Measurements from ENCODE around the gene HRCT1. TPM values are rescaled to one million over a fixed set of nuclear protein-coding genes. Genes with fewer than 3 reads are reported as not detected.
"Not testable (repeated sequence)": the region's sequence is repeated elsewhere in the genome, so short reads cannot be mapped to it uniquely, and the experiment has no call there.

The HRCT1 gene
- total RNA-seq, 1 experiment from 2014 or later: 0.32 TPM

- Histone ChIP-seq H3K4me3 (replicated peaks in 1 of 2; ENCODE audit: low read depth in 1 of 2, low read length in 2 of 2) (no peak overlapping the region), H3K9me2 (ENCODE audit: insufficient read depth) (no peaks in the 10 kb centered on the region), H3K36me3 (ENCODE audit: control insufficient read depth in 1 of 2, insufficient read depth in 2 of 2, low read length in 2 of 2) (no peaks in the 10 kb centered on the region), H3K27ac (ENCODE audit: low read depth, low read length) (no peak overlapping the region), H3K4me1 (ENCODE audit: control insufficient read depth in 1 of 2, insufficient read depth in 2 of 2, low read length in 2 of 2) (peaks cover 18 to 34% of the 10 kb centered on the region in 2 experiments), H4K20me1 (ENCODE audit: insufficient read depth) (no peaks in the 10 kb centered on the region), H3K27me3 (ENCODE audit: insufficient read depth, low read length) (no peaks in the 10 kb centered on the region), H3K4me2 (ENCODE audit: low read length) (no peak overlapping the region), H3K79me2 (ENCODE audit: insufficient read depth, low read length) (no peaks in the 10 kb centered on the region), H2AFZ (ENCODE audit: low read depth, low read length, poor library complexity, severe bottlenecking) (no peak overlapping the region), H3K9me3 (ENCODE audit: control insufficient read depth in 1 of 2, insufficient read depth in 1 of 2, low read depth in 1 of 2, low read length in 2 of 2) (no peaks in the 10 kb centered on the region), H3K9ac (ENCODE audit: low read length) (no peak overlapping the region)
- ChIA-PET RAD21 (ENCODE audit: low non-redundant PET in 1 of 2, low total read pairs in 2 of 2, uncharacterized antibody in 2 of 2, unreplicated experiment in 2 of 2) (no interaction called here), POLR2A (no interaction called here), CTCF (interaction anchor here (1.8 kb wide), 1 partner anchor 10 kb away, joined by 7 read pairs; no protein-coding TSS in a partner anchor)
- DNase-seq (ENCODE audit: low read depth, low spot score) (no peak), ATAC-seq (no peak)
- BruUV-seq (replicated peaks): no TSS peak
- TF ChIP-seq, protein P1, sequence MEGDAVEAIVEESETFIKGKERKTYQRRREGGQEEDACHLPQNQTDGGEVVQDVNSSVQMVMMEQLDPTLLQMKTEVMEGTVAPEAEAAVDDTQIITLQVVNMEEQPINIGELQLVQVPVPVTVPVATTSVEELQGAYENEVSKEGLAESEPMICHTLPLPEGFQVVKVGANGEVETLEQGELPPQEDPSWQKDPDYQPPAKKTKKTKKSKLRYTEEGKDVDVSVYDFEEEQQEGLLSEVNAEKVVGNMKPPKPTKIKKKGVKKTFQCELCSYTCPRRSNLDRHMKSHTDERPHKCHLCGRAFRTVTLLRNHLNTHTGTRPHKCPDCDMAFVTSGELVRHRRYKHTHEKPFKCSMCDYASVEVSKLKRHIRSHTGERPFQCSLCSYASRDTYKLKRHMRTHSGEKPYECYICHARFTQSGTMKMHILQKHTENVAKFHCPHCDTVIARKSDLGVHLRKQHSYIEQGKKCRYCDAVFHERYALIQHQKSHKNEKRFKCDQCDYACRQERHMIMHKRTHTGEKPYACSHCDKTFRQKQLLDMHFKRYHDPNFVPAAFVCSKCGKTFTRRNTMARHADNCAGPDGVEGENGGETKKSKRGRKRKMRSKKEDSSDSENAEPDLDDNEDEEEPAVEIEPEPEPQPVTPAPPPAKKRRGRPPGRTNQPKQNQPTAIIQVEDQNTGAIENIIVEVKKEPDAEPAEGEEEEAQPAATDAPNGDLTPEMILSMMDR (IDR thresholded peaks at IDR 0.05 in 2 of 3, conservative IDR thresholded peaks at IDR 0.05 in 1 of 3; ENCODE audit: borderline replicate concordance in 1 of 3, insufficient read depth in 1 of 3, low read depth in 2 of 3, low read length in 2 of 3): no peak
- no peak for TF ChIP-seq RAD21 (IDR thresholded peaks at IDR 0.05; ENCODE audit: low read depth)
- no peak for TF ChIP-seq ZFX (IDR thresholded peaks at IDR 0.05)
- TF ChIP-seq POLR2AphosphoS5 (IDR thresholded peaks at IDR 0.05; ENCODE audit: low read depth, low read length): no peak
- TF ChIP-seq SIN3A (IDR thresholded peaks at IDR 0.05; ENCODE audit: low read depth): no peak
- no peak for TF ChIP-seq POLR2A (IDR thresholded peaks at IDR 0.05; ENCODE audit: borderline replicate concordance, extremely low read depth, insufficient read depth, insufficient read length)
- no peak for TF ChIP-seq CEBPB (IDR thresholded peaks at IDR 0.05; ENCODE audit: low read depth)
- TF ChIP-seq MAX (IDR thresholded peaks at IDR 0.05): no peak
- TF ChIP-seq CBX3 (IDR thresholded peaks at IDR 0.05; ENCODE audit: low read depth): no peak
- TF ChIP-seq SRF (IDR thresholded peaks at IDR 0.05; ENCODE audit: low read depth): no peak
- no peak for TF ChIP-seq TCF7L2 (IDR thresholded peaks at IDR 0.05; ENCODE audit: borderline replicate concordance, extremely low read depth, insufficient read depth, insufficient read length)
- TF ChIP-seq SP1 (IDR thresholded peaks at IDR 0.05; ENCODE audit: low read depth): no peak
- TF ChIP-seq, protein P2, sequence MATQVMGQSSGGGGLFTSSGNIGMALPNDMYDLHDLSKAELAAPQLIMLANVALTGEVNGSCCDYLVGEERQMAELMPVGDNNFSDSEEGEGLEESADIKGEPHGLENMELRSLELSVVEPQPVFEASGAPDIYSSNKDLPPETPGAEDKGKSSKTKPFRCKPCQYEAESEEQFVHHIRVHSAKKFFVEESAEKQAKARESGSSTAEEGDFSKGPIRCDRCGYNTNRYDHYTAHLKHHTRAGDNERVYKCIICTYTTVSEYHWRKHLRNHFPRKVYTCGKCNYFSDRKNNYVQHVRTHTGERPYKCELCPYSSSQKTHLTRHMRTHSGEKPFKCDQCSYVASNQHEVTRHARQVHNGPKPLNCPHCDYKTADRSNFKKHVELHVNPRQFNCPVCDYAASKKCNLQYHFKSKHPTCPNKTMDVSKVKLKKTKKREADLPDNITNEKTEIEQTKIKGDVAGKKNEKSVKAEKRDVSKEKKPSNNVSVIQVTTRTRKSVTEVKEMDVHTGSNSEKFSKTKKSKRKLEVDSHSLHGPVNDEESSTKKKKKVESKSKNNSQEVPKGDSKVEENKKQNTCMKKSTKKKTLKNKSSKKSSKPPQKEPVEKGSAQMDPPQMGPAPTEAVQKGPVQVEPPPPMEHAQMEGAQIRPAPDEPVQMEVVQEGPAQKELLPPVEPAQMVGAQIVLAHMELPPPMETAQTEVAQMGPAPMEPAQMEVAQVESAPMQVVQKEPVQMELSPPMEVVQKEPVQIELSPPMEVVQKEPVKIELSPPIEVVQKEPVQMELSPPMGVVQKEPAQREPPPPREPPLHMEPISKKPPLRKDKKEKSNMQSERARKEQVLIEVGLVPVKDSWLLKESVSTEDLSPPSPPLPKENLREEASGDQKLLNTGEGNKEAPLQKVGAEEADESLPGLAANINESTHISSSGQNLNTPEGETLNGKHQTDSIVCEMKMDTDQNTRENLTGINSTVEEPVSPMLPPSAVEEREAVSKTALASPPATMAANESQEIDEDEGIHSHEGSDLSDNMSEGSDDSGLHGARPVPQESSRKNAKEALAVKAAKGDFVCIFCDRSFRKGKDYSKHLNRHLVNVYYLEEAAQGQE (IDR thresholded peaks at IDR 0.05; ENCODE audit: low read depth): no peak
- TF ChIP-seq EZH2 (IDR thresholded peaks at IDR 0.05): no peak
- TF ChIP-seq, protein P3, sequence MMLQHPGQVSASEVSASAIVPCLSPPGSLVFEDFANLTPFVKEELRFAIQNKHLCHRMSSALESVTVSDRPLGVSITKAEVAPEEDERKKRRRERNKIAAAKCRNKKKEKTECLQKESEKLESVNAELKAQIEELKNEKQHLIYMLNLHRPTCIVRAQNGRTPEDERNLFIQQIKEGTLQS (IDR thresholded peaks at IDR 0.05): no peak
- TF ChIP-seq ZNF274 (IDR thresholded peaks at IDR 0.05; ENCODE audit: low read depth, low read length): no peak
- TF ChIP-seq FOSL1 (IDR thresholded peaks at IDR 0.05; ENCODE audit: low read depth): no peak
- intact Hi-C loops (cut with micrococcal nuclease): no loop called here
Measured at GRCh38 chr9:35912791-35913400, 6.9 kb downstream of the HRCT1 start.

DNA sequence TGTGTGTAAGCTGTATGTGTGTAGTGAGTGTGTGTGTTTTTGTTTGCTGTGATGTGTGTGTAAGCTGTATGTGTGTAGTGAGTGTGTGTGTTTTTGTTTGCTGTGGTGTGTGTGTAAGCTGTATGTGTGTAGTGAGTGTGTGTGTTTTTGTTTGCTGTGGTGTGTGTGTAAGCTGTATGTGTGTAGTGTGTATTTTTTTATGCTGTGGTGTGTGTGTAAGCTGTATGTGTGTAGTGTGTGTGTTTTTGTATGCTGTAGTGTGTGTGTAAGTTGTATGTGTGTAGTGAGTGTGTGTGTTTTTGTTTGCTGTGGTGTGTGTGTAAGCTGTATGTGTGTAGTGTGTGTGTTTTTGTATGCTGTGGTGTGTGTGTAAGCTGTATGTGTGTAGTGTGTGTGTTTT is 7.4 kb downstream of the HRCT1 start:
- BruUV-seq (replicated peaks); ATAC-seq; POLR2A ChIA-PET; H3K4me3 ChIP-seq (replicated peaks in 1 of 2; ENCODE audit: low read depth in 1 of 2, low read length in 2 of 2); H3K27me3 ChIP-seq (ENCODE audit: insufficient read depth, low read length); H3K27ac ChIP-seq (ENCODE audit: low read depth, low read length); DNase-seq (ENCODE audit: low read depth, low spot score); H3K9ac ChIP-seq (ENCODE audit: low read length); H3K9me2 ChIP-seq (ENCODE audit: insufficient read depth); CTCF ChIA-PET; H3K79me2 ChIP-seq (ENCODE audit: insufficient read depth, low read length); H3K4me2 ChIP-seq (ENCODE audit: low read length); H3K9me3 ChIP-seq (ENCODE audit: control insufficient read depth in 1 of 2, insufficient read depth in 1 of 2, low read depth in 1 of 2, low read length in 2 of 2); H3K36me3 ChIP-seq (ENCODE audit: control insufficient read depth in 1 of 2, insufficient read depth in 2 of 2, low read length in 2 of 2); intact Hi-C loops (cut with micrococcal nuclease); RAD21 ChIA-PET (ENCODE audit: low non-redundant PET in 1 of 2, low total read pairs in 2 of 2, uncharacterized antibody in 2 of 2, unreplicated experiment in 2 of 2); H4K20me1 ChIP-seq (ENCODE audit: insufficient read depth); H2AFZ ChIP-seq (ENCODE audit: low read depth, low read length, poor library complexity, severe bottlenecking): not testable (repeated sequence)
- peaks cover 14 to 29% of the 10 kb centered on the region in 2 experiments for H3K4me1 ChIP-seq (ENCODE audit: control insufficient read depth in 1 of 2, insufficient read depth in 2 of 2, low read length in 2 of 2)

Measured in HCT116 (cell line).